Dermis blood vessel endothelial cell (primary cell): ENCODE measurements around the gene NMBR. TPM values are rescaled to one million over a fixed set of nuclear protein-coding genes. Genes with fewer than 3 reads are reported as not detected.
"Not testable (repeated sequence)": the region's sequence is repeated elsewhere in the genome, so short reads cannot be mapped to it uniquely, and the experiment has no call there.

ENCODE experiments used
- DNase-seq: peaks from one replicate; pipeline ENCODE4 v3.0.0; 2010
- total RNA-seq: library from RNA; depleted of rRNA; stranded (reverse); fragments of >200 nt; gene quantifications from 2 replicates; pipeline ENCODE4 v1.2.3, GENCODE V29; 2014

Gene NMBR
- total RNA-seq: not detected in 2 replicates

DNA sequence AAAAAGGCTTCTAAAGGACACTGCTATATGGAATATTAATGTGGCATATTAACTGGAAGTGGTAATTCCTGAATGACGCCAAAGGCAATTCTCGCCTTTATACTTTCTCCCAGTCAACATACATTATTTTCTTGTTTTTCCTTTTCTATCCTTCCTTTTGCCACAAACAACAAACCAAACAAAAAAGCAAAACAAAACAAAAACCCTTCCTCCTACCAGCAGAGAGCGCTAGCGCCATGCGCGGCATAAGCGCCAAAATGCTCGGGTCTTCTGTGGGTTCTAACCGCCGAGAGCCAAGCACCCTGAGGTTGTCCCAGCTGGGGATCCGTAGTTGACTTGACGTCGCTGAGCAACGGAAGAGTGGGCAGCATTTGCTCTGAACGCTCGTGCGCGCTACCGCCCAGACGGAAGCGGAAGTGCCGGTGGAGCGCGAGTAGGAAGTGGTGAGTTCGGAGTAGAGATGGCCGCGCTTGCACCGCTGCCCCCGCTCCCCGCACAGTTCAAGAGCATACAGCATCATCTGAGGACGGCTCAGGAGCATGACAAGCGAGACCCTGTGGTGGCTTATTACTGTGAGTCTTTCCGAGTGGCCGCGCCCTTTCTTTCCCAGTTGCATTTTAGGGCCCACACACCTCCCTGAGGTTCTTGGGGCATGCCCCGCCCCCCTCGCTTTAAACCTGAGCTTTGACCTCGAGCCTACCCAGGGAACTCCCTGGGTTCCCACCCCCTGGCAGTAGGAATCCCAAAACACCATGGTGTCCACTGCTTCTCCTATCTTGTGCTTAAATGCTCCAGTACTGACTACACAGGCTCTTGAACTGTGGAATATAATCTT is at the start of gene NMBR, which contains the start of gene VTA1:
TSS of gene NMBR (minus strand) at position 295 of the 835 bp plus-strand sequence. CDS start 58,464 bp downstream, outside the sequence.
TSS of gene VTA1 (plus strand) at position 436 of the 835 bp plus-strand sequence. CDS start at position 461, 25 bp downstream.
- DNase-seq: peak; percentile 100

DNA sequence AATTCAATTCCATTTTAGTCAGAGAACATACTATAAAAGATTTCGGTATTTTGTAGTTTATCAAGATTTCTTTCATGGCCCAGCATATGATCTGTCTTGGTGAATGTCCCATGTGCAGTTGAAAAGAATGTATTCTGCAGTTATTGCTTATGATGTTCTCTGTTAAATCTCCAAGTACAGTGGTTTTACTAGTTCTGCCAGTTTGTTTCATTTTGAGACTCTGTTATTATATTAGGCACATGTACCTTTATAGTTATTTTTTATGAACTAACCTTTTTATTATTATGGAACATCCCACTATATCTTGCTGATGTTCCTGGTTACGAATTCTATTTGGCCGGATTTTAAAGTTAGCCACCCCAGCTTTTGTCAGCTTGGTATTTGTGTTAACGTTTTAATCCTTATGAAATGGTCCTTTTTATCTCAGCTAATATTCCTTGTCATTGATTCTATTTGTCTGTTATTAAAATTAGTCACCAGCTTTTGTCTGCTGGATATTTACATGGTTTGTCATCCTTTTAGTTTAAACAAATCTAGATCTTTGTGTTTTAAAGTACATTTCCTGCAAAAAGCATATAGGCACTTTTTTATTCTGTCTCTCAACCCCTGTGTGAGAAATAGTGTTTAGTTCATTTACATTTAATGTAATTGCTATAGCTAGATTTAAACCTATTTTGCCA is 49.1 kb upstream of the NMBR start:
- DNase-seq: no peak

DNA sequence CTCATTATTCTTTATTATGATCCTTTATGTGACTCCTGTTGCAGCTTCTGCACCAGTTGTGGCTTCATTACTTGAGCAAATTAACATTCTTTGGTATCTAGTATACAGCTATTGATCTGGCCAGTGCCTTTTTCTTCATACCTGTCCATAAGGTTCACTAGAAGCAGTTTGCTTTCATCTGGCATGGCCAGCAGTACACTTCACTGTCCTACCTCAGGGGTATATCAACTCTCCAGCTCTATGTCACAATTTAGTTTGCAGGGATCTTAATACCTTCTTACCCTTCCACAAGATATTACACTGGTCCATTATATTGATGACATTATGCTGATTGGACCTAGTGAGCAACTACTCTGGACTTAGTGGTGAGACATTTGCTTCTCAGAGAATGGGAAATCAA is 46.7 kb upstream of the NMBR start:
- DNase-seq: no peak

DNA sequence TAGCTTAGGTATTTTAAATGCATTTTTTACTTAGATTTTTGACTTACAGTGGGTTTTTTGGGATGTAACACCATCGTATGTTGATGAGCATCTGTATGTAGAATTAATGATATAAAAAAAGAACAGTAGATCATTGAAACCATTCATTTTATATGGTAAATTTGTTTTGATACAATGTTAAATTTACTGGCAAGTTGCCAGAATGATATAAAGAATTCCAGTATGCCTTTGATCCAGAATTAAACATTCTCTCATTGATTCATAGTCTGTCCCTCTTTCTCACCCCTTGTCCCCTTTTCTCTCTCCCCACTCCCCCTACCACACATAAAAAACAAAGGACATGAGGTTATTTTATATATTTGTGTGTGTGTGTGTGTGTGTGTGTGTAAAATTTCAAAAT is 45.4 kb upstream of the NMBR start:
- no peak for DNase-seq

DNA sequence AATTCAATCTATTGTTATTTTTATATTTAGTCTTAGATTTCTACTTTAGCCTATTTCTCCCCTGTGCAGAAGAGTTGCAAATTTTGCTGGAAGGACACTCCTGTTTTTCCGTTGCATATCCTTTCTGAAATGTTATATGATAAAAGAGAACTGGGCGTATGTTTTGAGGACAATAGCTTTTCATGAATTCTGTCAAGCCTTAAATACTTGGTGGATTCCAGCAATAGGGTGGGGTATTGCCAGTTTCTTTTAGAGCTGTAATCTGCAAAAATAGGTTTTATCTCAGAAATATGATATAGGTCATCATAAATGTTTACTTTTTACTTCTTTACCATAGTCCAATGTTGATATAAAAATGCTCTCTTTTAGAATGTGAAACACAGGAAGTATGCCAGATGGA is 42.1 kb upstream of the NMBR start:
- no peak for DNase-seq

DNA sequence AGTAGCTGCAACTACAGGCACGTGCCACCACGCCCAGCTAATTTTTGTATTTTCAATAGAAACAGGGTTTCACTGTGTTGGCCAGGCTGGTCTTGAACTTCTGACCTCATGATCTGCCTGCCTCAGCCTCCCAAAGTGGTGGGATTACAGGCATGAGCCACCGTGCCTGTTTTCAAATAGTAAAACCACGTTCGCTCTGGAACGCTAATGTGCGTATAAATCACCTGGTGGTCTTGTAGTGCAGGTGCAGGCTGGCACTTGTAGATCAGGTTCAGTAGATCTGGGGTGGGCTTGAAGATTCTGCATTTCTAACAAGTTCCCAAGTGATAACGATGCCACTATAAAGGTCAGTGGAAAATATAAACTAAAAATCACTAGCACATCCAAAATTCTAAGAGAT is 41.4 kb upstream of the NMBR start:
- DNase-seq: not testable (repeated sequence)

DNA sequence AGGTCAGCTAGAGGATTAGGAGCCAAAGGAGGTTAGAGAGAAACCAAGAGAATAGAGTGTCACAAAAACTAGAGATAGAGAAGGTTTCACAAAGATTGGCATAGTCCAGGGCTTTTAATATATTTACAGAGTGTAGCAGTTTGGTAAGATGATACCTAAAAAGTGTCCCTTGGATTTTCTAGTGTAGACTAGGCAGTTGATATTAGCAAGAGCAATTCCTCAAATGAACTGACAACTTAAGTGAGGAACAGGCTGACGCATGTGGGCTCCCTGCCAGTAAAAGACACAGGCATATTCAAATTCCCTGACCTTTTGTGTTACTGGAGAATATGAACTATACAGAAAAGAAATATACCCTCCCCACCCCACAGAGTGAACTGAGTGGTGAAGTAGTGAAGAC is 40.3 kb upstream of the NMBR start:
- peak; percentile 78 for DNase-seq

DNA sequence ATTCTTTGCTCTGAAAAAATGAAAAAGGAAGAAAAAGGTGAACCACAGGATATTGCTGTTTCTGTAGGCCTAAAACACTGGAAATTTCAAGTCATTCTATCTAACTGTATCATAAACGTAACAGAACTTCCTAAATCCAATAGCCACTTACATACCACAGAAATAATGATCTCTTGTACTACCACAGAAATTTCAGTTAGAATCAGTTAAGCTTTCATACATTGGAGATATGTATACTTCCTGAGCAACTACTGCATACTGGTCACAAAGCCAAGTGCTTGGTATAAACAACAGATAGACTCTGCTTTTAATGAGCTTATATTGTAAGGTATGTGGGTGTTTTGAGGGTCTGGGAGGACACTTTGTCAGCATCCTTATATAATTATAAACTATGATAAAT is 38.7 kb upstream of the NMBR start:
- DNase-seq: no peak

DNA sequence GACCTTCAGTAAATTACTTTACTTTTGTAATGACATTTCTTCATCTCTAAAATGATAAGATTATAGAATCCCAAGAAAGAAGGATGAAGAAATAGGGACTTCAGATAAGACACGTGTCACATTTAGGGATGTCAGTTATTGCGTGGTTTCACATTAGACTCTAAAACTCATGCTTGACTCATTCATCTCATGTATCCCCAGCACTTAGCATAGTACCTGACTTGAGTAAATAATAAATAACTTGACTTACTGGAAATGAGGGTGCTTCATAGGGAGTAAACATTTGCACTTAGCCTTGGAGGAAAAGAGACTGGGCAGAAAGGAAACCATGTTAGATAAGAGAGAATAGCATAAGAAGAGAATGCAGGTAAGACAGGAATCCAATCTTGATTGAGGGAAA is 37.4 kb upstream of the NMBR start:
- no peak for DNase-seq

DNA sequence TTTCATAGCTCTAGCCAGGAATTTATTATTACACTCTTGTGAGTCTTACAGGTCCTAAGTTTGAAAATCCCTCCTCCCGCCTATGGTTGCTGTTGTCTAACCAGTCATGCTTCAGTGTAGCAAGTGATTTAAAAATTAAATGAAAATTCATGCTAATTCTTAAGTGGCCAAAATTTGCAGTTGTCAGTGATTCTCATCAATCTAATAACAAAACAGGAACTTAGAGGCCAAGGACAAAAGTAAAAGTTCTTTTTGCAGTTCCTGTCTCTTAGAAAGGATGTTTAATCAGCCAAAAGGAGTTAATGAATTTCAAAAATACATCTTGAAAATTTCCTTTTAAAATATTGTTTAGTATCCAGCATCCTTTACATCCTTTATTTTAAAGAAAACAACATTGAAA is 36.4 kb upstream of the NMBR start:
- no peak for DNase-seq

DNA sequence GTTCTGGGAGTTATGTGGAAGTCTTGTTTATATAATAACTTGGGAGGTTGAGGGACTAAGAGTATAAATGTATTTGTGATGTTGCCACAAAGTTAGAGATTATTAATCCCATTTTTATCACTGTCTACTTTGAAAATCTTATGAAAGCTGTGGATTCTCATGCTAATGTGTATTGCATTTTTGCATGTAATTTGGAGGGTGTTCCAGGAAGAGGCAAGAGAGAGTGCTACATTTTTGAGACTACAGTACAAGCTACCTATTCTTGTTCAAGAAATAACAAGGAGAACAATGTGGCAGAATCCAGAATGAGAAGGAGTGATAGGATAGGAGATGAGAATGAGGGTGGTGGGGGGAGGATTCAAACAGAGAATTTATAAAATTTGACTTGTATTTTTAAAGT is 35.1 kb upstream of the NMBR start:
- no peak for DNase-seq

DNA sequence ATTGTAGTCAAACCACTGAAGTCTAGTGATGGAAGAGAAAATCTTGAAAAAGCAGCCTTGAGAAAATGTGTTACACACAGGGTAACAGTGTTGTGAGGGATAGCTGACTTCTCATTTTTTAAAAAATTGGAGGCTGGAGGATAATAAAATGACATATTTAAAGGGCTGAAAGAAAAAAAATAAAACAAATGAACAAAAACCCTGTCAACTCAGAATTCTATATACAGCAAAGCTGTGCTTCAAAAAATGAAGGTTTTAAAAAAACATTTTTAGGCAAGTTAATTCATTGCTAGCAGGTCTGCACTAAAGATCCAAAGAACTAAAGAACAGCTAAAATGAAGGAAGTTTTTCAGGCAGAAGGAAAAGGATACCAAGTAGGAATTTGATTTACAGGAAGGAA is 31.2 kb upstream of the NMBR start:
- no peak for DNase-seq

DNA sequence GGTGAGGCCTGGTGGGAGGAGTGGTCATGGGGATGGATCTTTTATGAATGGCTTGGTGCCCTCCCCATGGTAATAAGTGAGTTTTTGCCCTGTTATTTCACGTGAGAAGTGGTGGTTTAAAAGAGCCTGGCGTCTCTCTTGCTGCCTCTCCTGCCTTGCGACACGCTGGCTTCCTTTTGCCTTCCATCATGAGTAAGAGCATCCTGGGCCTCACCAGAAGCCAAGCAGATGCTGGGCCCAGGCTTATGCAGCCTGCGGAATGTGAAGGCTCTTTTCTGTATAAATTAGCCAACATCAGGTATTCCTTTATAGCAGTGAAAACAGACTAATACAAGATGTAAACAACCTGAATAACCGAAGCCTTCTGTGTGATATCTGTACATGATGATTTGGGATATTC is 27.8 kb upstream of the NMBR start:
- no peak for DNase-seq

DNA sequence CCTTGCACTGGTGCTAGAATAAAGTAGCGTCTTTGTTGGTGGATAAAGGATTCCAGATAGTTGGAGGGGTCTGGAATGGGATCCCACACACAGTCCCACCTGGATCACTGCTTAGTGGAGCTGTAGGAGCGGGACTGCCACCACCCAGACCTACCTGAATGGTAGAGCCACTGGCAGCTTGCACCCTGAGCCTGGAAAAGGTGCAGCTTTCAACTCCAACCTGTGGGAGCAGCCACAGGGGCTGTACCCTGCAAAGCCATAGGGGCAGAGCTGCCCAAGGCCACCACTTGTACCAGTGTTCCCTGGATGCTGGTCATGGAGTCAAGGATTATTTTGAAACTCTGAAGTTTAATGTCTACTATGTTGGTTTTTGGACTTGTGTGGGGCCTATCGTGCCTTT is 27.1 kb upstream of the NMBR start:
- no peak for DNase-seq

DNA sequence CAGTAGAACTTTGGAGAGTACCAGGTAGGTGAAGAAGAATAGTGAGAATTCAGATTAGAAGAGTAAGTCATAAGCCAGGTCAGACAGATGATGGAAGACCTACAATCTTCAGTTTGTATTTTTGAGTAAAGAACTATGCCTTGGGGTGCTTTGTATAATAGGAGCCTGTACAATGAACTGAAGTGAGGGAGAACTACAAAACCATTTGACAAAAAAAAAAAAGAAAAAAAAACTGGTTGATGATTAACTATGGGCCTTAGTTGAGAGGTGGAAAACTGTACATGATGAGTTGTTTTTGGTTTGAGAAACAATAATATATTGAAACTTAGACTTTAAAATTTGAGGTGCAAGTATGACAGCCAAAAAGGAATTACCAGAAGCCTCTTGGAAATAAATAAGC is 25.8 kb upstream of the NMBR start:
- DNase-seq: no peak

DNA sequence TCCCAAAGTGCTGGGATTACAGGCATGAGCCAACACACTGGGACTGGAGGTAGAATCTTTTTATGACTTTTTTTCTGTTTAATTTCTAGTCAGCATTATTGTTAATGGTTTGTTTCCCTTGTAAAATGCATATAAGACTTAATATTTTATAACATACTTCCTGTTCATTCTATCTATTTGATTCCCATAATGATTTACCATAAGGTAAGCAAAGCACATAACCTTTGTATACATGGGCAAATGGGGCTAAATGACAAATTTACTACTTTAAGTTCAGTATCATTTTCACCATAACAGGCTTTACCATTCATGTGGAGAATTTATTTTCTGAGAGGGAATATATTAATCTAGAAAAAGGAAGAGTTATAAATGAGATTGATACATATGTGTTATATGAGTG is 24.4 kb upstream of the NMBR start:
- no peak for DNase-seq

DNA sequence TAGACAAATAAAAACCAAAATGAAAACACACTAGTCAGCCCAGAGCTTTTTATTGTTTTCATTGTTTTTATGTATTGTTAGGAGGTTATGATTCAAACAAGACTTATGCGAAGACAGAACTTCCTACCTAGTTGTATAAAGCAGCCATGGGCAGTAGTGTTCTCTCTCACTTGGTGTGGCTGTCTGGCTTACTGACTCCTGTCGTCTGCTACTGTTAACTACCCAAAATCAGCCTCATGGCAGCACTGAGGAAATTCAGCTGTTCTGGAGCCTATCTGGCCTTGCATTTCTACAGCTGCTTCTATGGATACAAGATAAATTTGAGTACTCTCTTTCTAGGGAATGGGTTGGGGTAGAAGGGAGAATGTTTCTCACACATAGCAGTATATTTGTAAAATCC is 20.6 kb upstream of the NMBR start:
- peak; percentile 51 for DNase-seq

DNA sequence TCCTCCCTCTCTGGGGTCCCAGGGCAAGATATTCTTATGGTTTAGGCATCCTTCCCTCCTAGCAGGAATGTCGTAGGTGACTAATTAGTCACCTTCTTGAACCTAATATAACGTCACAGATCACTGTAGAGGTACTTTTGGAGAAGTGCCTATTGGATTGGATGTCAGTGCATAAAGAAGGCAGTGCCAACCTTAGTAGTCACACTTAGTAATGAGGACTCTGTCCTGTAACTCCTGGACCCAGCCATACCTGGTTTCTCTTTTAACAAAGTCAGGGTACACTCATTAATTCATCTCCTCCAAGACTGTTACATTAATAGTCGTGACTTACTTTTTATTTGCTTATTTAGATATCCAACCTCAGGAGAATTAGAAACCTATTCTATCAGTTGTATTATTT is 20.1 kb upstream of the NMBR start:
- DNase-seq: peak; percentile 38

DNA sequence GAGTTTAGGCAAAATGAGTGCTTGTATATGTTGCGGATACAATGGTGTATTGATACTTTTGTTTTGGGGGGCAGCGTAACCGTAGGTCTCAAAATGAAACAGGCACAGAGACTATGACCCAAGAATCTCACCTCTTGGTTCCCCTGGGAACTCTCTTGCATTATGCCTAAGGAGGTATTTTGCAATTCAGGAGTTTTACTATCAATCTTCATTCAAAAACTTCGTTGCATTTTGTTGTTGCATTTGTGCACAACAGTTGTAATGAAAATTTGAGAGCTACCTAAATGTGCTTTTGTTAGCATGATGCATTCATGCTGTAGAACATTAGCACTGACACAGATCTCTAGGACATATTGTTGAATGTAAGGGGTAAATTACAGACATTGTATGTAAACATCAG is 18.3 kb upstream of the NMBR start:
- no peak for DNase-seq

DNA sequence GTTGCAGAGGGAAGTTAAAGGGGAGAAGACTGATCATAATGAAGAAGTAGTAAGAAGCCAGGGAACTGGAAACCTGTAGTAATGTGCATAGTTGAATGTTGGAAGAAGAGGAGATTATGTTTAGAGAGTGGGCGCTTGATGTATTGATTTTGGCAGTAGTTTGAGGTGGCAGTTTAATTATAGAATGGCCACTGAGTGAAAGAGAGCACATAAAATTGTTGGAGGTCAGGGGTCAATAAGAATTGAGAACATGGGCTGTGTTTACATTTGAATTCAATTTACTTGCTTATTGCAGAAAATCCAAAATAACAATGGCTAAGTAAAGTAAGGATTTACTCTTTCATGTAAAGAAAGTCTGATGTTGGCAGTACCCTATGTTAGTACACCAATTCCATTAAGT is 15.9 kb upstream of the NMBR start:
- no peak for DNase-seq

DNA sequence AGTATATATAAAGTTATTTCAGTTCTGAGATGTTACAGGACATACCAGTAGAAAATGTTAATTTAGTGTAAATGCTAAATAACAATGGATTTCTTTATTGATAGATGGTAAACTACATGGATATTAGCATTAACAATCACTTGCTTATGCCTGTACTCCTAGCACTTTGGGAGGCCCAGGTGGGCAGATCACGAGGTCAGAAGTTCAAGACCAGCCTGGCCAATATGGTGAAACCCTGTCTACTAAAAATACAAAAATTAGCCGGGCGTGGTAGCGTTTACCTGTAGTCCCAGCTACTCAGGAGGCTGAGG is 9.8 kb upstream of the NMBR start:
- DNase-seq: not testable (repeated sequence)

DNA sequence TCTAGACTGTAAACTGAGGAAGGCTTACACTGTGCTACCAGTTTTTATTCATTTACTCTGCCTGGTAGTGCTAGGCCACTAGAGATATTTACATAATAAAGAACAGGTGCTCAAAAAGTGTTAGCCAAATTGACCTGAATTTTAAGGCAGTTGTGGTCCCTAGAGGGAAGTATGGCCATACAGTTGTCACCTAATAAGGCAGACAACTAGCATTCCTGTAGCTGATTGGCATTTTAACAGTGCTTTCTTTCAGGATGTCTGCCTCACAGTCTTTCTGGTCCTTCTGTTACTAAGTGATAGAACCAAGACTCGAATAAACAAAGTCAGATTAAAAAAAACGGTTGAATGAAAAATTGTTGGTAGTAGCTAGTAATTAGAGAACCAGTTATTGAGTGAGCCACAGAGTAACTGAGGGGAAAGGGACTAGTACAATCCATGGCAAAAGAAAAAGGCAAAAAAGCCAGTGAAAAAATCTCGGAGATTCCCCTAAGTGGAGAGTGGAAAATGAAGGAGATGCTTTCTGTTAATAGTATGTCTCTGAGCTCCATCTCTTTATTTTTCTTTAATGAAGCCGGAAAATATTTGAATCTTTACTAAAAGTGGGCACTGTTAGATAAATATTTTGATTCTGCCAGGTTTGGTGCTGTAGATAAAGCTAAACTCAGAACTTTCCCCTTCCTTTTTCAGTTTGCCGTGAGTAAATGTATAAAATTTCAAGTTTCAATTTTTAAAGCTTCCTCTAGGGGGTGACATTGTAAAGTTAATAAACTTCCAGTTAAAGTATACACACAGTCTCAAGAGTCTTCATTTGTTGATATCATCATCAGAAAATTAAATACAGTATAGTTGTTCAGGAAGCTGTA is 9.2 kb upstream of the NMBR start:
- DNase-seq: peak; percentile 65

DNA sequence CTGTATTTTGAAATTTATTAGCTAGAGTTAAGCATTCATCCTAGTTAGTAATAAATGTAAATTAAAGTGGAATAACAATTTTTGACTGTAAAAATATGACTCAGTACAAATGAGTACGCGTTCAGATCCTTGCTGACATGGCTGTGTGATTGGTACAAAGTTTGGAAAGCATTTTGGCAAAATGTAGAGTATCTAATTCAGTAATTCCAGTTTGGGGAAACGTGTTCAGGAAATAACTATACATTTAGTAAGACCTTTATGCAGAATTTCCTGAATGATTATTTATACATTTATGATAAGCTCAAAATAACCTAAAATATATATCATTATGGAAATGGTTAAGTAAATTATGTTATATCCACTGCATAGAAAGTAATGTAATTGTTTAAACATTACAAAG is 8.2 kb upstream of the NMBR start:
- DNase-seq: peak; percentile 20
